ENCODE measurements around the gene TRAPPC3.

Gene TRAPPC3

DNA sequence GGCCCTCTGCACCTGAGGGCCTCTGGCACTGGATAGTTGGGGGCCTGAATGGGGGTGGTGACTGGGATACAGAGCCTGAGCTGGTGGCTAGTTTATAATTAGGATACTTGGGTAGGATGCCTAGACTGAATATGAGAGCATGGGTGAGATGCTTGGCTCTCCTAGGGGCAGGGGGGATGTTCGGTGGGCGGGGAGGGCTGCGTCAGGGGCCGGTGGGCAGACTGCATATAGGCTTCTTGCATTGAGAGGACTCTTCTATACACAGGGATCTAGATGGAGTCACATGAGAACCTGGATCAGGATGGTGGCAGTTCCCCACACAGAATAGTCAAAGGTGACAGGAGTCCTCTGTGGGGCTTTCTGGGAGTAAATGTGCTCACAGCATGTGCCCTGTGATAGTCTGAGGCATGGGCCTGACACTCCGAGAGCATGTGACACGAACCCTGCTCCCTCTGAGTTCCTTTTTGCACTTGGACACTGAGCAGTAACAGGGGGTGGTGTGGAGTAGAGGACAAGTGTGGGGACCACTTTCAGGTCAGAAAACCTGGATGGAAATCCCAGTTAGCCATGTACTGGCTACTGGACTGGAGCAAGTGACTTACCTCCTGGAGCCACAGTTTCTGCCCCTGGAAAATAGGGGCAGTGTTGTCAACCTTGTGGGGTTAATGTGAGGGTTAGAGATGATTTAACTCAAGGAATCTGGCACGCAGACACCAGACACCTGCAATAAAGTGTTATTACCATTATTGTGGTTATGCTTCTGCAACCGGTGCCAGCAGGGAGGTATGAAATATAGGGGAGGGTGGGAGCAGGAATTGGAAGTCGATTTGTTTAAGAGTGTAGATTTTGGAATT, 8.9 kb upstream of the TRAPPC3 start:
- H3K27me3 ChIP-seq (replicated peaks): no peaks in the 10 kb centered on the region
- in situ Hi-C loops (cut with HindIII; ENCODE audit: low pct_ligation_motif_present, low sequenced_read_pairs): no loop called here
- H3K27ac ChIP-seq: no peak overlapping the region
- no peak for TF ChIP-seq CTCF (IDR thresholded peaks at IDR 0.05; ENCODE audit: low read depth, low read length, missing control alignments)
- peaks cover 45% of the 10 kb centered on the region for H3K36me3 ChIP-seq (replicated peaks)
- no peak for DNase-seq
- peak overlapping the region; percentile 97 for H3K4me3 ChIP-seq (ENCODE audit: low read depth, low read length)

- H3K4me3 ChIP-seq (ENCODE audit: low read depth, low read length): peak overlapping the region; percentile 97
- H3K27me3 ChIP-seq (replicated peaks): no peaks in the 10 kb centered on the region
- in situ Hi-C loops (cut with HindIII; ENCODE audit: low pct_ligation_motif_present, low sequenced_read_pairs): no loop called here
- H3K27ac ChIP-seq: peak overlapping the region; percentile 95
- DNase-seq: peak; percentile 12
- peaks cover 38% of the 10 kb centered on the region for H3K36me3 ChIP-seq (replicated peaks)
- no peak for TF ChIP-seq CTCF (IDR thresholded peaks at IDR 0.05; ENCODE audit: low read depth, low read length, missing control alignments)
Measured at GRCh38 chr1:36157115-36157903, 8.0 kb upstream of the TRAPPC3 start.

GRCh38 chr1:36156329-36157114, 7.2 kb upstream of the TRAPPC3 start:
- peak; percentile 42 for DNase-seq
- in situ Hi-C loops (cut with HindIII; ENCODE audit: low pct_ligation_motif_present, low sequenced_read_pairs): no loop called here
- Histone ChIP-seq H3K27ac (peak overlapping the region; percentile 95), H3K36me3 (replicated peaks) (peaks cover 33% of the 10 kb centered on the region), H3K4me3 (ENCODE audit: low read depth, low read length) (peak overlapping the region; percentile 97), H3K27me3 (replicated peaks) (no peaks in the 10 kb centered on the region)
- TF ChIP-seq CTCF (IDR thresholded peaks at IDR 0.05; ENCODE audit: low read depth, low read length, missing control alignments): no peak

DNA sequence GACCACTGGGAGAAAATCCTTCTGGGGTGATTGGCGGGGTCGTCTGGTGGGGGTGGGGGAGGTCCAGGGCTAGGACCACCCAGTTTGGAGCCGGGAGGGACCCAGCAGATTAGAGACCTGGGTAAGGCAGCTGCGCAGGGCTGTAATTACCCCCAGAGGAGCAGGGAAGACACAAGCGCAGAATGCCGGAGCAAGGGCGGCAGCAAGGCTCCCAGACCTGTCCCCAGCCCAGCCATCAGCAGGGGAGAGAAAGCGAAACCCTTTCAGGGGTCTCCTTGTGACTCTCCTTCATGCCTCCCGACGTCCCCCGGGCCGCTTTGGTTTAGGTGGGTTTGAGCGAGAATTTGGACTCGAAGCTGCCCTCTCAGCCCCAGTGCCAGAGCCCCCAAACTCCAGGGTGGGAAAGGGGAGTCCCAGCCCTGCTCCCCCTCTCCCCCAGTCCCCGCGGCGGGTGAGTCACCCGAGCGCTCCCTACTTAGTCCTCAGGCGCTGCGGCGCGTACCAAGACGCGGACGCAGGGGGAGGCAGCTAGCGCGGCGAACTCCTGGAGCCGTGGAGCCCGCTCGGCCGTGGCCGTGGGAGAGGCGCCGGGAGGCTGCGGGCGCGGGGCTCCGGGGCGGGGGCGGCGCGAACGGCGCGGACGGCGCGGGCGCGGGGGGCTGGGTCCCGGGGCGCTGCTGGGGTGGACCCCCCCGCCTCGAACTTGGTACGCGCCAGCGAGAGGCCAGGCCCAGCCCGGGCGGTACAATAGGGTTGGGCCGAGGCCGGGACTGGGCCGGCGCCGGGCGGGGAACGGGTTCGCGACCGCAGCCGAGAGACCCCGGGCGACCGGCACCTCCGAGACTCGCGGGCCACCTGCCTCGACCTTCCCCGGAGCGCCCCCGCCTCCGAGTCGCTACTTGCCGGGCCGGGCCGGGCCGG, 6.4 kb upstream of the TRAPPC3 start, which contains the start of gene MAP7D1:
Gene MAP7D1 (plus strand): TSS at position 753 of the 921 bp plus-strand sequence. CDS start 258 bp downstream, outside the sequence.
- in situ Hi-C loops (cut with HindIII; ENCODE audit: low pct_ligation_motif_present, low sequenced_read_pairs): no loop called here
- Histone ChIP-seq H3K27ac (peak within 1 kb of the TSS; percentile 95), H3K4me3 (ENCODE audit: low read depth, low read length) (peak within 1 kb of the TSS; percentile 97), H3K36me3 (replicated peaks) (peaks cover 27% of the 10 kb centered on the region), H3K27me3 (replicated peaks) (no peaks in the 10 kb centered on the region)
- DNase-seq: peak; percentile 72
- no peak for TF ChIP-seq CTCF (IDR thresholded peaks at IDR 0.05; ENCODE audit: low read depth, low read length, missing control alignments)

Measured in brain microvascular endothelial cell (primary cell).